GM19455 (cell line): ENCODE data around the gene KCNJ16.

ENCODE experiments used
- ATAC-seq: cut with Tn5 transposase; IDR thresholded peaks from one replicate; pipeline ENCODE4 v1.9.1; 2021; ENCODE audit not compliant: unreplicated experiment

KCNJ16 gene

DNA sequence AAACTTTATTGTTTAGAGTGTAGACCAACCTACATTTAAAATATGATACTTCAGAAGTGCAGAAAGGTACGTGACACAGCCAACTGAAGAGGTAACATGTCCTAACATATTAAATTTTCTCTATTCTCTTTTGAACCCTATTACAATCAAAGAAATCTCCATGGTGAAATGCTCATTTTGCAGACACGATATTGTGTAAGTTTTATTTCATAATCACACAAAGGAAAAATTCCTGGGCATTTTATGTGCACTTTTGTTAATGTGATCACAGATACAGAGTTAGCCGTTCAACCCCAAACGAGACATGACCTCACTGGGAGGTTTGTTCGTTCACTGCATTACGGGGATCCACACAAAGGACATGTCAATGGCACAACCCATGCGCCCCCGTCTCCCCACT, 21.8 kb downstream of the KCNJ16 start:
- no peak for ATAC-seq

DNA sequence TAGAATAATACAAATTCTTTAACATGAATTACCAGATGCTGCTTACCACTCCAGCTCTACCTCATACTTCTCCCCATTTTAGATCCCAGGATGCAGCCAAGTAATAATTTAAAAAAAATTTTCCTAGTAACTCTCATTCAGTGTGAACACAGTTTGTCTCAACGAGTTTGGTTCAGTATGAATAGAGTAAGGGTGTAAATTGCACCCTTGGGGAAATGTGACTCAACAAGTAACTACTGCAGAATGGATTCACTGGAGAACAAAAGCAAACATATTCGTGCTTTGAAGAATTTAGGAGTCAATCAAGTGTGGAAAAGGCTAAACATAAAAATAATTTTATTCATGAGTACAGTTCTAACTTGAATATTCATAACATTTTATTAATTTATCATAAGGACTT, 23.0 kb downstream of the KCNJ16 start:
- no peak for ATAC-seq

DNA sequence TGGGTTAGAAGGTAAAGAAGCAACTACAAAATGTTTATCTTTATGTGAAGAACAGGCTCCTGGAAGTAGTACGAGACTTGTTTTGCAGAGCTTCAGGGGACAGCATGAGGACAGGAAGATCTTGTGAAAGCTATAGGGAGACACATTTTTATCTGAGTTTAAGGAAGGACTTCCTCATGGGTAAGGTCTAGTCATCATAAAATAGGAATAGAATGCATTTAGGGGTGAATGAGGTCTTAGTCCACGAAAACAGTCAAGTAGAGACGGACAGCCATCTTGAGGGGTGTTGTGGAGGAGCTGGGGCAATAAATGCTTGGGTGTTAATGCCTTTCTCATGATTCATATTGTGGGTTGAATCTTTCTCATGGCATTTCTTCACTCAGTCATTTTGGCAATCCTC, 24.3 kb downstream of the KCNJ16 start:
- no peak for ATAC-seq

DNA sequence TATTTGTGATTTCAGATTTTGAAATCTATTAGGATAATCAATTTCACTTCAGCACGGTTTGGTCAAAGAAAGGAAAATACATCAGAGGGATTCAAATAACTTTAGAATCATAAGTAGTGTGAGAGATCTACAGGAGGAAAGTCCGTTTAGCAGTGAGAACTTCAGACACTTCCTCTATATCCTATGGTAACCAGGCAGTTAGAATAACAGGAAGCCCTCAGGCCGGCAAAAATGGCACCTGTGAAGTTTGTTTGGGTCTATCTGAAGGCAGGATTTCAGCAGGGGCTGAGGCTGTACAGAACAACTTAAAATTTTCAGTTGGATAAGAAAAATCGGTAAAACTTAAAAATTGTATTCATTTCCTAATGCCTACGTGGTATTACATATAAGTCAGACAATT, 24.9 kb downstream of the KCNJ16 start:
- no peak for ATAC-seq

DNA sequence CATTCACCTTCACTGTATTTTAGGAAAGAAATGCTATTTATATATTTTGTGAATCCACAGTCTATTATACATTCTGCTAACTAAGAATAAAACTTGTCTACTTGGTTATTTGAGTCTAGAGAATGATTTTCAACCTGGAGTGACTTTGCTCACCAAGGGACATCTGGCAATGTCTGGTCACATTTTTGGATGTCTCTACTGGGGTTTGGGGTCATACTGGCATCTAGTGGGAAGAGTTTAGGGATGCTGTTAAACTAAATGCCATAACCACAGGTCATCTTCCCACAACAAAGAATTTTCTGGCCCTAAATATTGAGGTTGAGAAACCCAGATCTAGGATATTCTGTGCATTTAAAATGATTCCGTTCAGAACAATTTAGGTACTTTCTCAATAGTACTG, 26.0 kb downstream of the KCNJ16 start:
- no peak for ATAC-seq

DNA sequence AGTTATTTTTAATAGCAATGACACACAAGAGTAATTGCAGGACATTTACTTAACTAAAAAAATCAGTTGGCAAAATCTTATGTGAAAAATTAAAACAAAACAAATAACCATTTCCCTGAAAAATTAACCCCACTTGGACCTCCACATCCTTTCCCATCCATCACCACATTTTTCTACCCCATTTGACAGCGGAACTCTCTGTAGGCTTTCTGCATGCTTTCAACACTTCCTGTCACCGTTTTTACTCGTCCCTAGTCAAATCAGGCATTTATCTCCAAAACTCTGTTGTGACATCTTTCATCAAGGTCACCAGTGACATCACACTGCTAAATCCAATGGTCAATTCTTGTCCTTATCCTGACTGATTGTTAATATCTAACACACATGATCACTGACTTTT, 27.5 kb downstream of the KCNJ16 start:
- ATAC-seq: no peak

DNA sequence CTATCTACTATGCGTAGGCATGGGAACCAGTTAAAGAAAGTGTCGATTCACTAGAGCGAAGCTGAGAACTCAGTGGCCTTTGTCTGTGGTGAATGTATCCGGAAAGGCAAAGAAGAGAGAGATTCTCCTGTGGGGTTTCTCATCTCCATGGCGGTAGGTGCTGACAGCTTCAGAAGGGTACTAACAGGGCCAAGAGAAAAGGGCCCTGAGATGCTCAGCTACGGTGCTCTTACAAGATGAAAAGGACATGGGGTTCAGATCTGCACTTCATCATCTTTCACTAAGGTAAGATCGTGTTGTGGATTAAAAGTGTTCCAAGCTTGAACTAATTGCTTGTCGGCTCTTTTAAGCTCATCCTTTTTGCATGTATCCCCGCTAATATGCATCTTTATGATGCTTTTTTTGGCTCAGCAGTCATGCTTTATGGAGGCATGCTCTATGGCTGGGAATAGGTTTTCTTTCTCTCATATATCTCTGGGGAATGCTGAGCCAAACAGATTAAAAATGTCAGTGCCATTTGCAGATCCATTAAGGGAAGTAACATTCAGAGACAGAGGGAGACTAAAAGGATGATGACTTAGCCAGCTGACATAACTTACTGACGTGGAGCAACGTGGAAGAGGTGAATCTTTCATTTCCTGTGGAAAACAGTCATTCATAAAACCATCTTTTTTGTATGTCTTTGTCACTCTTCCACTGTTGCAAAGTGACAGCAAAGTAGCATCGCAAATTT, 29.9 kb downstream of the KCNJ16 start:
- no peak for ATAC-seq

DNA sequence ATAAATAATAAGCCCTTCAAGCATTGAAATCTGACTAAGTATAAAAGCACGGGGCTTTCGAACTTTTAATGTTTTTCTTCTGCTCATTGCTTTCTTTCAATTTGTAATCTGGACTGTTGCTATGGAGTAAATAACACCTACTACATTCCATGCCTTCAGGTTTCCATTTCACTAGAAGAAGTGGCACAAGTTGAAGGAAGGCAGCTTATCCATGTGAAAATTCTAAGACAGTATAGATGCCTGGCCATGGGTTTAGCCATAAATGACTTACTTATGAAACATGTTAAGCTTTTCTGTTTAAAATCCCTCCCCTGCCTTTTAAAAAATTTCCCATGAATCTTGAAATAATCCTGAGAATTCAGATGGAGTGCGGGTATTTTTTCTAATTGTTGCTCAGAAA, 30.6 kb downstream of the KCNJ16 start:
- no peak for ATAC-seq

DNA sequence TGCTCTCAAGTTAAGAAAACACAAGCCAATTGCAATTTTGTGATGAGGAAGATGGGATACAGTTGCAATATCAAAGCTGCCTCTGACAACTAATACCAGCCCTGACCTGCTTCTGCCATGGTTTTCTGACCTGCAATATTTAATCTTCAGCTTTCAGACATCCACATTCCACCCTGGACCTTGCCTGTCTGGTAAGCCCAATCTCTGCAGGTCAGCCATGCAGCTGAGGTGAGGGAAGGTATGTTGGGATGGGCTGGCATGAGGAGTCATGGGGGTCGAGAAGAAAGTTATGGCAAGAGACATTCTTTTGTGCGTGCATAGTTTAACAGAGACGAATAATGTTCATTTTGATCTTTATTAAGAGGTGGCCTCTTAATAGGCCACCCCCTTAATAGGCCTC, 31.5 kb downstream of the KCNJ16 start:
- ATAC-seq: no peak

DNA sequence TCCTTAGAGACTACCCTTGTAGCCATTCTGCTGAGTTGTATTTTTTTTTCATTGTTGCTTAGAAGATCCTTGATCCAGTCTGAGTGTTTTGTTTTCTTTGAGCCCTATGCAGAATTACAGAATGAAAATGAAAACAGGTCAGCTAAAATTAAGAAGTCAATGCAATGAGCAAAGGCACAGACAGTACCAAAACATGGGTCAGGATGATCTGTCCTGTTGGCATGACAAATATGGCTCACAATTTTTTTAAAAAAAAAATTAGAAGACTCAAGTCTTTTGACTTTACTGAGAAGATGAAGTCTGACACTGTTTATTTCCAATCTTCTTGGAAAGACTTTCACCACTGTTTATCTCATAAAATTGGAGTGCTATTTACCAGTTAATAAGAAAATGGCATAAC, 32.4 kb downstream of the KCNJ16 start:
- ATAC-seq: no peak

DNA sequence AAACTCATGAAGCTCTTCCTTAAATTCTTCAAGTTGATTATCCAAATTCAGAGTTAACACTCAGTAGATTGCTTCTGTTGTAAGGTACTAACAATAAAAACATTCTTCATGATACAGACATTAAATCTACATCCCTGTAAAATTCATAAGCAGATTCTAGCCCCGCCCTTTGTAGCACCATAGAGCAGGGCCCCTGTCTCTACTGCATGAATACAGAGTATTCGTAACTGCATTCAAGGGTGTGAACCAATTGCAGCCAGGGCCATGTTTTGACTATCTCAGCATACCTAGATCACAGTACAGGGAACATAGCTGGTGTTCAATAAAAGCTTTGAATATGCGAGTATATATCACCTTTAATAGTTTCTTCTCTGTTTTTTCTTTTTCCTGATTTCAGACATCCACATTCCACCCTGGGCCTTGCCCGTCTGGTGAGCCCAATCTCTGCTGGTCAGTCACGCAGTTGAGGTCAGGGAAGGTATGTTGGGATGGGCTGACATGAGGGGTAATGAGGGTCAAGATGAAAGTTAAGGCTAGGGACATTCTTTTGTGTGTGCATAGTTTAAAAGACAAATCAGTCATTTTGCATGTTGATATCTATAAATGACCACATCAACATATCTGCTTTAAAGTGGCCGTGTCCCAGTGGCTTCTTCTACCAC, 33.0 kb downstream of the KCNJ16 start:
- ATAC-seq: no peak

DNA sequence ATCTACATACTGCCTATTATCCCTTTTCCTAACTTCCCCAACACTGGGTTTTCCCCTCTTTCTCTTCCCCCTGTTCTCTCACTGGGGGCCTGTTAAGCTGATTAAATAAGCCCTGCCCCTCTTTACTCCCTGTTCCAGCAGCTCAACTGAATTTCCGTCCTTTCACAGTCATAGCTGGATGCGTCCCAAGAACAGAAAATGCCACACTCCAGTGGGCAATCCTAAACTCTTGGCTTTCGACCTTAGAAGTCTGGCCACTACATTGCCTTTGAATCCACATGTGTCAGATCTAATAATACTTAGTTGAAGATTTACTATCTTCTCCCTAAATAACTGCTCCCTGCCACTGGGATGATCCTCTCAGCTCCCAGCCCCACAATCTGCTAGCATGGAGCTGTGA, 34.5 kb downstream of the KCNJ16 start:
- ATAC-seq: no peak

DNA sequence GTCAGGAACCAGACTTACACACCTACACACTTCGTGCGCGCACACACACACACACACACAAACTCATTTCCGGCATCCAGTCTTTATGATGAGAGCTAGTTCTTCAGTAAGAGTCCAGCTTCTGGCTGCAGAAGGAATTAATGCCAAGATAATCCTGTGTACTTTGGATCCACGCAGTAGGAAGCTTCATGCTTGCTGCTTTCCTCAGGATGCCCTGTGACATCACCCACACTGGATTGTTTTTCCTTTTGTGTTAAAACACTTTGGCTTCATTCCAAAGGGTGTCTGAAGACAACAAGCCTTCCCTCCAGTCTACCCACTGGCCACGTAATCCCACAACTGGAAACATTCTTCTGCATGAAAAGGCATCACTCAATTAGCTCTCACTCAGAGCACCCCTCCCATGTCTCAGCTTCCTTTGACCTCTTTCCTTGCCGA, 35.4 kb downstream of the KCNJ16 start:
- no peak for ATAC-seq

DNA sequence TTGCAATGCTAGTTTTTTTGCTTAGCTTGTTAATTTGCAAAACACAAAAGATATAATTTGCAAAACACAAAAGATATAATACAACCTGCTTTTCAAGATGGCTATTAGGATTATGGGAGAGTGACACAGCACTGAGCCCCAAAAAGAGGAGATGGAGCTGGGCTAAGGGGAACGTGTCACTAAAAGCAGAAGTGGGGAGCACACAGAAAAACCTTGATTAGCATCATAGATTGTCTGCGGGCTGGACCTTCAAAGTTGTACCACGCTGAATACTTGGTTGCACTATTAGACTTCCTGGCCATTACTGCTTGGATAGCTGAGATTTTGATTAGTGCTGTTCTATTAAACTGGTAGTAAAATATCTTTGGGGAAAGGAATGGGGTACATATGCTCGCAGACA, 36.2 kb downstream of the KCNJ16 start:
- ATAC-seq: no peak

DNA sequence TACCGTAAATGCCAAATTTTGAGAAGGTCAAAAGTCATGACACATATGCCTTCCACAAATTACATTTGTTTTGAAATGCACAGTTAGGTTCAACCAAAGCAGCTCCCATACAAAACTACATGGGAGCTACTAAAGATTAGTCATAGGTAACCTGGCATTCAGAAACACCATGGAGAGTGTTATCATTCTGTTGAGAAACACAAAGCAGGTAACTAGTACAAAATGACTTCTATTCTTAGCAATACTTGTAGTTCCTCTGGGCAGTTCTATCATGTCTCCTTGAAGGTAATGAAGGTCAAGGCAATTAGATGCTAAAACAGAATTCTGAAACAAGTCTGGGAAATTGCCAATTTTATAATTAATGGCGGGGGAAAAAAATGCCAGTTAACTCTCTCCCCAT, 39.4 kb downstream of the KCNJ16 start:
- ATAC-seq: no peak

DNA sequence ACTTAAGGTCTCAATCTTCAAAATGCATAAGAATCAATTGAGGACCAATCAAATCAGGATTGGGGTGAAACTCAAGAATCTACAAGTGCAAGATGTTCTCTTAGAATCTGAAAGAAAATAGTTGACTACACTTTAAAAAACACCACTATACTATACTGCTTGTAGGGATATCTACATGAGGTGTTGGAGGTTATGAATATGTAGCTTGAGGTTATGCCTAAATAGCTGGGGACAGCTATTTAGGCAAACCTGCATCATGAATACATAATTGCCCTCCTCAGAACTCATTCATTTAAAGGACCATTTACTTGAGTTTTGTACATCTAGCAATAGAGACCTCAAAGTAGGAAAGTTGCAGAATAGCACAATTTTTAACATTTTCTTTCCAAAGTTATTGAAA, 40.1 kb downstream of the KCNJ16 start:
- ATAC-seq: no peak

DNA sequence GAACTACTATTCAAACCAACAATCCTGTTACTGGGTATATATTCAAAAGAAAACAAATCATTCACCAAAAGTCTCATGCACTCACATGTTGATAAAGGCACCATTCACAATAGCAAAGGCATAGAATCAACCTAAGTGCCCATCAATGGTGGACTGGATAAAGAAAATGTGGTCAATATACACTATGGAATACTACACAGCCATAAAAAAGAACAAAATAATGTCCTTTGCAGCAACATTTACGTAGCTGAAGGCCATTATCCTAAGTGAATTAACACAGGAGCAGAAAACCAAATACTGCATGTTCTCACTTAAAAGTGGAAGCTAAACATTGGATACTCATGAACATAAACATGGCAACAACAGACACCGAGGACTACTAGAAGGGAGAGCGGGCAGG, 41.9 kb downstream of the KCNJ16 start:
- ATAC-seq: no peak

DNA sequence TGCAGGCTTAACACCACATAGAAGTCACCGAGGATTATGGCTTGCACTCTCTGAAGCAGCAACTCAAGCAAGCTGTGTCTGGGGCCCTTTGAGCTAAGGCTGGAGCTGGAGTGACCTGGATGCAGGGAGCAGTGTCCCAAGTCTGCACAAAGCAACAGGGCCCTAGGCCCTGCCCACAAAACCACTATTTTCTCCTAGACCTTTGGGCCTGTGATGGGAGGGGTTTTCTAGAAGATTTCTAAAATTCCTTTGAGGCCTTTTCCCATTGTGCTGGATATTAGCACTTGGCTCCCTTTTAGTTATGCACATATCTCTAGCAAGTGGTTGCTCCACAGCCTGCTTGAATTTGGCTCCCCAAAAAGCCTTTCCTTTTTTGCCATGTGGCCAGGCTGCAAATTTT, 44.5 kb downstream of the KCNJ16 start:
- ATAC-seq: no peak

DNA sequence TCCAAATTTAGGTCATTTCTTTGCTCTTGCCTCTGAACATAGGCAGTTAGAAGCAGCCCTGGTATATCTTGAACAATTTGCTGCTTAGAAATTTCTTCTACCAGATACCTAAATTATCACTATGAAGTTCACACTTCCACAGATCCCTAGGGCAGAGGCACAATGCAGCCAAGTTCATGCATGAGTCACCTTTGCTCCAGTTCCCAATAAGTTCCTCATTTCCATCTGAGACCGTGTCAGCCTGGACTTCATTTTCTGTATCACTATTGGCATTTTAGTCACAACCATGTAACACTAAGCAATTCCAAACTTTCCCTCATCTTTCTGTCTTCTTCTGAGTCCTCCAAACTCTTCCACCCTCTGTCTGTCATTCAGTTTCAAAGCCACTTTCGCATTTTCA, 45.0 kb downstream of the KCNJ16 start:
- ATAC-seq: no peak

DNA sequence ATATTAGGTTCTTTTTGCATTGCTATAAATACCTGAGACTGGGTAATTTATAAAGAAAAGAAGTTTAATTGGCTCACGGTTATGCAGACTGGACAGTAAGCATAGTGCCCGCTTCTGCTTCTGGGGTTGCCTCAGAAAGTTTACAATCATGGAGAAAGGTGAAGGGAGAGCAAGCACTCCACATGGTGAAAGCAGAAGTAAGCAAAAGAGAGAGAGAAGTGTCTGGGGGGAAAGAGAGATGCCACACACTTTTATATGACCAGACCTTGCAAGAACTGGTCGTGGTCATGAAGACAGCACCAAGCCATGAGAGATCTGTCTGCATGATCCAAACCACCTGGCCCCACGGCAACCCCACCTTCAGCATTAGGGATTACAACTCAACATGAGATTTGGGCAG, 45.4 kb downstream of the KCNJ16 start:
- ATAC-seq: no peak

DNA sequence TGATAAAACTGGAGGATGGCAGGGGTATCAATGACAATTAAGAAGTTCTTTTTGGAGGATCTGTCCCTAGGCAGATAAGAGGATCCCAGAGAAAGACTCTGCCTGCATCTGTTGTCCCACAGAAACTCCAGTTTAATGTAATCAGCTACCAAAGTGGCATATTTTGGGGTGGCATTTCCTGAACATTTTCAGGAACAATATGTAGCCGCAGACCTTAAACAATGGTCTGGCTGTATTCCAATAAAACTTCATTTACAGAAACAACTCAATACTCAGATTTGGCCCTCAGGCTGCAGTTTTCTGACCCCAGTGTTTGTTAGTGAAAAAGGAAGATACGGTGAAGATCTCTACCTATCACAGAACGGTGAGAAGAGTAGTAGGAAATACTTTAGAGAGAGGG, 46.1 kb downstream of the KCNJ16 start:
- no peak for ATAC-seq

DNA sequence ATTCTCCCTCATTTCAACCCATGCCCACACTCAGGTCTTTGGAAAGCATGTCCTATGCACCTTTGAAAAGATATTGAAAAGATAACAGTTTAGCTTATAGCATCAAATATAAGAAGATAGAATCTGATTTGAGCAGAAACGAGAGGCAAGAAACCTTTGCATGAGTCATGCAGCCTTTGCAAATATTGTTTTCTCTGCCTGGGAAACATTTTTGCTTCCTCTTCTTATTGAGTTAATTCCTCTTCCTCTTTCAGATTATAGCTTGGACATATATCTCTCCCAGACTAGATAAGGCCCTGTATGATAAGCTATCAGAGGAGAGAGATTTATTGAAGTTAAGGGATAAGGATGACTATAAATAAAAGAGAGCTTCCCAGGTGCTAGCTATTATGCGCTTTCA, 48.2 kb downstream of the KCNJ16 start:
- ATAC-seq: no peak

DNA sequence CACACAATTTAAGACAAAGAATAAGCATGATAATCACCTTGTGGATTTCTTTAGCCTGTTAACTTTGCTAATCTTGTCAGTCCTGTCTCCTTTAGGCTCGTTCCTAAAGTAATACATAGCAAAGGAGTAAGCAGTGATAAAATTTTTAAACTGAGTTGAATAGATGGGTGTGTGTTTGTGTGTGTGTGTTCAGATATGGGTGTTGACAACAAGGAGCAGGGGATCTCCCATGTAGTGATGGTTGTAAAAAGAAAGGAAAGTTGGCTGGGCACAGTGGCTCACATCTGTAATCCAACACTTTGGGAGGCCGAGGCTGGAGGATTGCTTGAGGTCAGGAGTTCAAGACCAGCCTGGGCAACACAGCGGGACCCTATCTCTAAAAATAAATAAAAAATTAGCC, 49.7 kb downstream of the KCNJ16 start:
- no peak for ATAC-seq
